Fibroblast of skin of back (primary cell): ENCODE measurements around the gene RGS10. TPM values are rescaled to one million over a fixed set of nuclear protein-coding genes. Genes with fewer than 3 reads are reported as not detected.
"Not testable (repeated sequence)": the region's sequence is repeated elsewhere in the genome, so short reads cannot be mapped to it uniquely, and the experiment has no call there.

Experiments used
- DNase-seq: peaks from one replicate; pipeline ENCODE4 v3.0.0-alpha.2; 2013
- polyA plus RNA-seq, 2 experiments: library from polyadenylated mRNA; unstranded; fragments of 120-200 nt; gene quantifications; one replicate each; pipeline ENCODE4 v1.2.1, GENCODE V29; 2013; ENCODE audit not compliant: insufficient read length in 2 of 2

Gene RGS10, protein sequence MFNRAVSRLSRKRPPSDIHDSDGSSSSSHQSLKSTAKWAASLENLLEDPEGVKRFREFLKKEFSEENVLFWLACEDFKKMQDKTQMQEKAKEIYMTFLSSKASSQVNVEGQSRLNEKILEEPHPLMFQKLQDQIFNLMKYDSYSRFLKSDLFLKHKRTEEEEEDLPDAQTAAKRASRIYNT
- polyA plus RNA-seq (2013, experiment 1 of 2; ENCODE audit: insufficient read length): 38.6 TPM
- 51.5 TPM for polyA plus RNA-seq (2013, experiment 2 of 2; ENCODE audit: insufficient read length)

DNA sequence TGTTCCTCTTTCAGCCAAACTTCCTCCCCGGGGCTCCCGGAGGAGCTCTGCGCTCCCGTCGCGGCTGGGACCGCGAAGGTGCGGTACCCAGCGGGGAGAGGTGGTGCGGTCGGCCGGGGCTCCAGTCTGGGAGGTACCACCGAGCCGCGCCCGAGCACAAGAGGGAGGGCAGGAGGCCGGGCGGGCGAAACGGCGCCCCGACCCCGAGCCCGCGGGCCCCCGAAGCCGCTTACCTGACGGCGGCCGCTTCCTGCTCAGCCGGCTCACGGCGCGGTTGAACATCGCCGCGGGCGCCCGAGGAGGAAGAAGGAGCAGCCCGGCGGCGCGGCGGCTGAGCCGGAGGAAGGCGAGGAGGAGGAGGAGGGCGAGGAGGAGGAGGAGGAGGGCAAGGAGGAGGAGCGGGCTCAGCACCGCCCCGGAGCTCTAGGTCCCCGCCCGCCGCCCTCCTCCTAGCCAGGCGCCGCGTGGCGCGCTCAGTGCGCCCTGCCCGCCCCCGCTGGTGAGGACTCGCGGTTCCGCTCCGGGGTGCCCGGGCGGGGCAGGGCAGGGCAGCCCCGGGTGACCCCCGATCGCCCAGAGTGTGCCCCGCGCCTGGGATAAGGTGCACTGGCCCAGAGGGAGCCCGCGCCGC lies at the start of gene RGS10:
Gene RGS10 (minus strand): TSS at position 363 of the 631 bp plus-strand sequence. CDS start 81 bp downstream, at position 282.
- peak; percentile 81 for DNase-seq

- no peak for DNase-seq
These were observed 45.6 kb upstream of the RGS10 start for GRCh38 chr10:119588071-119588470.

DNA sequence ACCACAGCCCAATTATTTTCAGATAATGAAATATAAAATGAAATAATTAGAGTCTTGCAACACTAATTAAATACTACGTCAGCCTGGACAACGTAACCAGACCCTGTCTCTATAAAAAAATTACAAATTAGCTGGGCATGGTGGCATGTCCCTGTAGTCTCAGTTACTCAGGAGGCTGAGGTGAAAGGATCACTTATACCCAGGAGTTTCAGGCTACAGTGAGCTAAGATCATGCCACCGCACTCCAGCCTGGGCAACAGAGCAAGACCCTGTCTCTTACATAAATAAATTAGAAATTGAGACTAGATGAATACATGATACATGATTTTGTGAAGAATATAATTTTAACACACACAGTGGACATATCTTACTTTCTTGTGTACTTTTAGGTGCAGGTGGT lies 35.8 kb upstream of the RGS10 start:
- DNase-seq: no peak

DNA sequence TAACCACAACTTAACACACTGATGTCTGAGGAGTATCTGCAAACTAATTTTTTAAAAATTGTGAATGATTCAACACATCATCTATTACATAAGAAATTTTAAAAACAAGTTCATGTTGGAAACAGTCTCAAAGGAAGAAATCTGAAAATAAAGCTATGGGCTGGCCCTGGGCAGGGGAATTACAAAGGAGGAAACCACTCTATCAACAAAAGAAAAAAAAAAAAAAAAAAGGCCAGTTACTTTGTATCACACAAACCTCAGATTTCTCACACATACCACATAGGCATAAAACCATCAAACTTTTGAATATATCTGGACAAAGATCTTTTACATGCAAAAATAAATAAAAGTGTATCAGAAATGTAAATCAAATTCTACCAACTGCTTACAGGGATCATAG lies 33.5 kb upstream of the RGS10 start:
- DNase-seq: no peak

GRCh38 chr10:119575506-119575905 lies 33.0 kb upstream of the RGS10 start:
- peak; percentile 16 for DNase-seq

DNA sequence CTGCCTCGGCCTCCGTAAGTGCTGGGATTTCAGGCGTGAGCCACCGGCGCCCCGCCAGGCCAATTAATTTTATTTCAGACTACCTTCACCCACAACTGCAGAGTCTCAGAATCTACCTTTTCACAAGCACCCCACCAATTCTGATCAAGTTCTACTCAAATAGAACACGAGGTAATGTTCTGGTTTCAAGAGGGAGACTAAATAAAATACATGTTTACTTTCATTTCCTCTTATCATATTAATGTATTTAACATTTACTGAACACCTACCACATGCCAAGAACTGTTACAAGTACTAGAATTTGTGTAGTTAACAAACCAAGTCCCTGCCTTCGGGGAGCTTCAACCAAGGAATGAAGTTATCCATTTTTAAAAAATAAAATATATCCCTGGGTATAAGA lies 25.5 kb upstream of the RGS10 start:
- DNase-seq: no peak

DNA sequence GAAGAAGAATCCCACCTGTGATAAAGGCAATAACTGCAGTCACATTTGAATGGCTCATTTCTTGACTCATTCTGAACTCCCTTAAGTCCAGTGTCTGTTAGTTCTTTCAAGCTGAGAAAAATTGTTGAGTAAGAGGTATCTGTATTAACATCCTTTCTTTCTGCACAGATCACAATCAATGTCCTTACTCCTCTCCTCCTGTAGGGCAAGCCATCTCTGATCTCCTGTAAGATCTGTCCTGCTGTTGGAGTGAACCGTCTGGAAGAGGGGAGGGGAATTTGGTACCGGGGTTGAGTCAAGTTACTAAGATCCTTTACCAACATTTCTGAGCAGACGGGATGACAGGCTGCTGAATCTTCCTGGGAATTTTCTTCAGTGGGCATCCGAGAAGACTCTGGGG lies 19.6 kb upstream of the RGS10 start:
- no peak for DNase-seq

DNA sequence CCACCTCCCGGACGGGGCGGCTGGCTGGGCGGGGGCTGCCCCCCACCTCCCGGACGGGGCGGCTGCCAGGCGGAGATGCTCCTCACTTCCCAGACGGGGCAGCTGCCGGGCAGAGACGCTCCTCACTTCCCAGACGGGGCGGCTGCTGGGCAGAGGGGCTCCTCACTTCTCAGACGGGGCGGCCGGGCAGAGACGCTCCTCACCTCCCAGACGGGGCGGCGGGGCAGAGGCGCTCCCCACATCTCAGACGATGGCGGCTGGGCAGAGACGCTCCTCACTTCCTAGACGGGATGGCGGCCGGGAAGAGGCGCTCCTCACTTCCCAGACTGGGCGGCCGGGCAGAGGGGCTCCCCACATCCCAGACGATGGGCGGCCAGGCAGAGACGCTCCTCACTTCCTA lies 17.0 kb upstream of the RGS10 start:
- DNase-seq: not testable (repeated sequence)

- not testable (repeated sequence) for DNase-seq
These were observed 13.6 kb upstream of the RGS10 start for GRCh38 chr10:119556081-119556480.

- DNase-seq: no peak
These were observed 12.8 kb upstream of the RGS10 start for GRCh38 chr10:119555178-119555784.

DNA sequence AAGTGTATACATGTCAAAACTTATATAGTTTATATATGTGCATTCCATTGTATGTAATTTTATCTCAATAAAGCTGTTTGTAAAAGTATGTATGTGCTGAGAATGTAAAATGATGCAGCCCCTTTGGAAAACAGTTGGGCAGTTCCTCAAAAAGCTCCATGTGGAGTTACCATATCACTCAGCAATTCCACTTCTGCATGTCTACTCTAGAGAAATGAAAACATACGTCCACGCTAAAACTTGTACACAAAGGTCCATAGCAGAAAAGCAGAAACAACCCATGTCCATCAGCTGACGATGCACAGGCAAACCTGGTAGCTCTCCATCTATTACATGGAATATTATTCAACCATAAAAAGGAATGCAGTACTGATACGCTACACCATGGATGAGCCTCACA lies 8.3 kb upstream of the RGS10 start:
- no peak for DNase-seq

- no peak for DNase-seq
These were observed 6.9 kb upstream of the RGS10 start for GRCh38 chr10:119549247-119549999.

DNA sequence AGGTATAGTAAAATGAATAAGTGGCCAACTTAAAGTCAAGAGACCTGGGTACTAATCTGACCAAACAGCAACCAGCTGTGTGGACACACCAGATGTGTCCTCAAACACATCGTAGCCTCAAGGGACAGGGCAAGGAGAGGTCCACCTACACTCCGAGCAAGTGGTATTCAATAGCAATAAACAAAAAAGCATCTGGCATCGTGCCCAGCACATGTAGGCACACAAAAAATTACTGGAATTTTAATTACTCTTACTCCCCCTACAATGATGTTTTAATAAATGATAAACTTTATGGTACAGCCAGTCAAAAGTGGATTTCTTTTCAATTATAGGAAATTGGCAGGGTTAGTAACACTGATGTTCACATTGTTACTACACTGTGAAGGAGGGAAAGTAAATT lies 3.5 kb upstream of the RGS10 start:
- DNase-seq: no peak

- DNase-seq: no peak
These were observed 2.8 kb upstream of the RGS10 start for GRCh38 chr10:119545310-119545709.

DNA sequence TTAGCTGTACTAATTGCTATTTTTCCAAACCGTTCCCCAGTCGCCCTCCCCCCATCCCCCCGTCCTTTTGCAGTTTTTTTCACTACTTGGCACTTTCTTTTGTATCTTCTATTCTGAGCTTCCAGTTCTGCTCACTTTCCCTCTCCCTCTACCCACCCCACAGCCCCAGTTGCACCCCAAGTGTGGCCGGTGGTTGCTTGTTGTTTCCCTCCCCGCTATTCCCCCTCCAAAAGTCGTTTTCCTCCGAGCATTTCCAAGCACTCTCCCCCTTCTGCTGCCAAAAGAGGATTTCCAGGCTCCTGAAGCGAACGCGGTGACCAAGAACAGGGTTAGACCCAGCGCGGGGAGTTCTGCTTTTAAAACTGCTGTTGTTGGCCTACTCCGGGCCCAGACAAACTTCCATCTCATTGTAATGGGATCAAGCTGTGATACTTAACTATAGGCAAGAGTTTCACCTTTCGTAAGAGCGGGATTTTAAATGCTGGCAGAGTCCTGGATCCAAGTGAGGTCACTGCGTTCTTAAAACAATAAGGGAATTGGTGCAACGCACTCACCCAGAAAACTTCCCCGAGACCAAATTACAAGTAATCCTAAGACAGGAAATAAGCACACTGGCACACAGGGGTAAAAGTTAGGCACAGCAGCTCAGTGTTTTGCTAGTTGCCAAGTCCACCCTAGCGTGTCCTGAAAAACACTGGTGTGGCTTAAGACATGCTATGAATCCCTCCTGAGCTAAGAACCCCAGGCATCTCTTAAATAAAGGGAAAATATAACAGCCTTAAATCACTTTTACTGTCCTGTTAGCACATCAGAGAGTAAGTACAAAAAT lies 1.5 kb upstream of the RGS10 start:
- DNase-seq: no peak

GRCh38 chr10:119542988-119543813 lies 682 bp upstream of the RGS10 start:
- peak; percentile 66 for DNase-seq

GRCh38 chr10:119541459-119542356 lies 811 bp downstream of the RGS10 start:
- DNase-seq: no peak

DNA sequence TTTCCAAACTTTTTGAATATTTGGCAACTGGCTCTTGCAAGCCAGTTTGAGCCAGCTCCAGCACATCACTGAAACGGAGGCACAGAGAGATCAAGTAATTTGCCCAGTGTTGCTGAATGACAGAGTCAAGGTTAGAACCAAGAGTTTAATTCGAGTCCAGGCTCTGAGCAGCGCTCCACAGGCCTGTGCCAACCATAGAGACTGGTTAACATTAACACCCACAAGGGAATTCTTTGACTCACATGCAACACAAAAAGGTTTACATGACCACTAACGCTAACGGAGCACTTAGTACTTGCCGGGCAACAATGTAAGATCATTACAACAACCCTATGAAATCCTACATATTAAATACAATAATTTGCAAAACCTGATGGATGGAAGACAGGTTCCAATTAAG lies 1.5 kb downstream of the RGS10 start:
- no peak for DNase-seq

GRCh38 chr10:119540038-119540437 lies 2.5 kb downstream of the RGS10 start:
- DNase-seq: no peak

GRCh38 chr10:119539359-119539825 lies 3.1 kb downstream of the RGS10 start:
- no peak for DNase-seq
